HCT116 (cell line): ENCODE data around the gene SAA2. TPM values are rescaled to one million over a fixed set of nuclear protein-coding genes. Genes with fewer than 3 reads are reported as not detected.

Source experiments
- ATAC-seq: fragments of 200-7000 bp; cut with Tn5 transposase; 2 replicates; pipeline ENCODE4 v1.9.1; 2020; ENCODE audit warnings: mild to moderate bottlenecking, moderate library complexity
- BruUV-seq: library from RNA; stranded (reverse); fragments of 400-500 nt; replicated peaks from 2 replicates; lab custom pipeline; 2021; lab: Mats Ljungman, UMichigan
- CTCF ChIA-PET: fragments of 300-600 bp; sonication (Branson Sonifier 250); formaldehyde crosslinking; loops from one replicate; lab custom pipeline; 2021; ENCODE audit warnings: antibody characterized with exemption; lab: Charles Lee
- POLR2A ChIA-PET: fragments of 300-600, 350-600 bp; sonication (Branson Sonifier 250); formaldehyde crosslinking; loops from one replicate; lab custom pipeline; 2021; ENCODE audit warnings: antibody characterized with exemption; lab: Charles Lee
- RAD21 ChIA-PET, 2 experiments: fragments of 300-600 bp; sonication (Branson Sonifier 250); formaldehyde crosslinking; loops; one replicate each; lab custom pipeline; 2023; ENCODE audit warnings: low total read pairs in 2 of 2; ENCODE audit not compliant: uncharacterized antibody in 2 of 2, unreplicated experiment in 2 of 2, low non-redundant PET in 1 of 2; lab: Charles Lee
- DNase-seq: peaks from one replicate; pipeline ENCODE4 v3.0.0-alpha.2; 2010; ENCODE audit warnings: low read depth, low spot score
- H2AFZ ChIP-seq: fragments of 200-600 bp; shearing (Covaris generic), sonication (generic); 2 replicates; pipeline ENCODE4 v1.6.1; 2017; ENCODE audit warnings: low read depth, mixed run types, mixed read lengths, antibody characterized with exemption, low read length; ENCODE audit not compliant: poor library complexity, severe bottlenecking
- H3K27ac ChIP-seq: 2 replicates; pipeline ENCODE4 v1.5.1; 2012; ENCODE audit warnings: low read depth, low read length
- H3K27me3 ChIP-seq: fragments of 200-600 bp; sonication (generic); 2 replicates; pipeline ENCODE4 v1.6.1; 2016; ENCODE audit warnings: mixed run types, low read length, mixed read lengths; ENCODE audit not compliant: insufficient read depth
- H3K36me3 ChIP-seq, 2 experiments: fragments of 200-500 bp in 1 of 2; fragments of 200-600 bp in 1 of 2; sonication (Bioruptor generic) in 1 of 2; sonication (generic) in 1 of 2; 2 replicates each; pipeline versions ENCODE4 v1.5.1 to v1.6.1; 2014 to 2016; ENCODE audit warnings: low read length in 2 of 2, inconsistent platforms in 1 of 2, mixed read lengths in 1 of 2, mixed run types in 1 of 2; ENCODE audit not compliant: insufficient read depth in 2 of 2, control insufficient read depth in 1 of 2
- H3K4me1 ChIP-seq, 2 experiments: fragments of 200-600 bp in 1 of 2; sonication (generic) in 1 of 2; 2 replicates each; pipeline versions ENCODE4 v1.5.1 to v1.6.1; 2012 to 2017; ENCODE audit warnings: low read length in 2 of 2, inconsistent platforms in 1 of 2, mild to moderate bottlenecking in 1 of 2, mixed read lengths in 1 of 2, mixed run types in 1 of 2, moderate library complexity in 1 of 2; ENCODE audit not compliant: insufficient read depth in 2 of 2, control insufficient read depth in 1 of 2
- H3K4me2 ChIP-seq: fragments of 200-600 bp; sonication (generic); 2 replicates; pipeline ENCODE4 v1.6.1; 2017; ENCODE audit warnings: mixed run types, low read length, mixed read lengths
- H3K4me3 ChIP-seq, 2 experiments: fragments of 200-600 bp in 1 of 2; sonication (generic) in 1 of 2; replicated peaks in 1 of 2; 2 replicates each; pipeline ENCODE4 v1.5.1; 2011 to 2016; ENCODE audit warnings: low read length in 2 of 2, control low read depth in 1 of 2, low read depth in 1 of 2, mild to moderate bottlenecking in 1 of 2, mixed read lengths in 1 of 2, mixed run types in 1 of 2
- H3K79me2 ChIP-seq: fragments of 200-600 bp; sonication (generic); 2 replicates; pipeline ENCODE4 v1.6.1; 2017; ENCODE audit warnings: mild to moderate bottlenecking, mixed run types, low read length, moderate library complexity, mixed read lengths; ENCODE audit not compliant: insufficient read depth
- H3K9ac ChIP-seq: fragments of 200-600 bp; sonication (generic); 2 replicates; pipeline ENCODE4 v1.6.1; 2016; ENCODE audit warnings: low read length, mixed read lengths
- H3K9me2 ChIP-seq: fragments of 200-600 bp; sonication (generic), shearing (Covaris generic); 2 replicates; pipeline ENCODE4 v1.6.1; 2017; ENCODE audit warnings: mixed run types, mild to moderate bottlenecking, moderate library complexity; ENCODE audit not compliant: insufficient read depth
- H3K9me3 ChIP-seq, 2 experiments: fragments of 200-500 bp in 1 of 2; fragments of 200-600 bp in 1 of 2; sonication (Bioruptor generic) in 1 of 2; sonication (generic) in 1 of 2; 2 replicates each; pipeline ENCODE4 v1.6.1; 2014 to 2017; ENCODE audit warnings: low read length in 2 of 2, mixed read lengths in 2 of 2, inconsistent platforms in 1 of 2, low read depth in 1 of 2, mild to moderate bottlenecking in 1 of 2, mixed run types in 1 of 2, moderate library complexity in 1 of 2; ENCODE audit not compliant: control insufficient read depth in 1 of 2, insufficient read depth in 1 of 2
- H4K20me1 ChIP-seq: fragments of 200-600 bp; sonication (generic), shearing (Covaris generic); 2 replicates; pipeline ENCODE4 v1.6.1; 2017; ENCODE audit warnings: mixed run types, mild to moderate bottlenecking, moderate library complexity; ENCODE audit not compliant: insufficient read depth
- CBX3 ChIP-seq: IDR thresholded peaks from 2 replicates; pipeline ENCODE4 v1.6.1; 2012; ENCODE audit warnings: low read depth
- CEBPB ChIP-seq: IDR thresholded peaks from 2 replicates; pipeline ENCODE4 v1.6.1; 2012; ENCODE audit warnings: low read depth
- EGR1 ChIP-seq: IDR thresholded peaks from 2 replicates; pipeline ENCODE4 v1.6.1; 2012; ENCODE audit warnings: low read depth
- EZH2phosphoT487 ChIP-seq: fragments of 200-600 bp; IDR thresholded peaks from 2 replicates; pipeline ENCODE4 v1.6.1; 2018; ENCODE audit warnings: antibody characterized with exemption, borderline replicate concordance
- FOSL1 ChIP-seq: IDR thresholded peaks from 2 replicates; pipeline ENCODE4 v1.6.1; 2012; ENCODE audit warnings: low read depth
- RAD21 ChIP-seq: IDR thresholded peaks from 2 replicates; pipeline ENCODE4 v1.6.1; 2012; ENCODE audit warnings: low read depth, mild to moderate bottlenecking
- REST ChIP-seq: IDR thresholded peaks from 2 replicates; pipeline ENCODE4 v1.6.1; 2012; ENCODE audit warnings: low read depth
- SIN3A ChIP-seq: IDR thresholded peaks from 2 replicates; pipeline ENCODE4 v1.6.1; 2012; ENCODE audit warnings: low read depth
- SP1 ChIP-seq: IDR thresholded peaks from 2 replicates; pipeline ENCODE4 v1.6.1; 2012; ENCODE audit warnings: low read depth
- SRF ChIP-seq: IDR thresholded peaks from 2 replicates; pipeline ENCODE4 v1.6.1; 2012; ENCODE audit warnings: low read depth
- TCF7L2 ChIP-seq: IDR thresholded peaks from 2 replicates; pipeline ENCODE4 v1.7.0; 2011; ENCODE audit warnings: borderline replicate concordance, inconsistent platforms; ENCODE audit not compliant: insufficient read depth, insufficient read length; ENCODE audit errors: extremely low read depth
- YY1 ChIP-seq: IDR thresholded peaks from 2 replicates; pipeline ENCODE4 v1.6.1; 2011; ENCODE audit warnings: low read length, low read depth, moderate library complexity, mild to moderate bottlenecking; ENCODE audit not compliant: insufficient replicate concordance; ENCODE audit errors: extremely low read depth
- ZBTB33 ChIP-seq: IDR thresholded peaks from 2 replicates; pipeline ENCODE4 v1.6.1; 2011; ENCODE audit warnings: mild to moderate bottlenecking, low read length, moderate library complexity; ENCODE audit not compliant: insufficient replicate concordance; ENCODE audit errors: extremely low read depth
- ZNF274 ChIP-seq: fragments of 200-500 bp; sonication (Bioruptor generic); IDR thresholded peaks from 2 replicates; pipeline ENCODE4 v1.6.1; 2014; ENCODE audit warnings: mild to moderate bottlenecking, low read depth, low read length, inconsistent platforms
- intact Hi-C: fragments of 100-400 bp; cut with micrococcal nuclease; formaldehyde crosslinking; loops from 2 replicates; pipeline ENCODE4 v1.10.0; 2022
- total RNA-seq: library from RNA; stranded (reverse); gene quantifications from one replicate; pipeline ENCODE4 v1.2.1, GENCODE V29; 2021; ENCODE audit not compliant: unreplicated experiment
- TF ChIP-seq, protein P1 (sequence below): IDR thresholded peaks from 2 replicates; pipeline ENCODE4 v1.6.1; 2012
- TF ChIP-seq, protein P2 (sequence below), 3 experiments: fragments of 200-600 bp in 1 of 3; sonication (generic) in 1 of 3; IDR thresholded peaks in 2 of 3; conservative IDR thresholded peaks in 1 of 3; 2 replicates each; pipeline ENCODE4 v1.5.1; 2012 to 2017; ENCODE audit warnings: low read depth in 2 of 3, low read length in 2 of 3, antibody characterized with exemption in 1 of 3, borderline replicate concordance in 1 of 3, control low read depth in 1 of 3, mild to moderate bottlenecking in 1 of 3, mixed read lengths in 1 of 3, mixed run types in 1 of 3, moderate library complexity in 1 of 3; ENCODE audit not compliant: insufficient read depth in 1 of 3
- TF ChIP-seq, protein P3 (sequence below): IDR thresholded peaks from 2 replicates; pipeline ENCODE4 v1.6.1; 2012

SAA2 gene
- total RNA-seq, 1 experiment from 2014 or later = 5.2 TPM

GRCh38 chr11:18229501-18229900 lies 19.0 kb downstream of the SAA2 start:
- Histone ChIP-seq H2AFZ (no peak overlapping the region), H3K27ac (no peak overlapping the region), H3K9me2 (no peaks in the 10 kb centered on the region), H3K27me3 (no peaks in the 10 kb centered on the region), H3K4me2 (no peak overlapping the region), H3K79me2 (no peaks in the 10 kb centered on the region), H3K4me1 (no peaks in the 10 kb centered on the region), H4K20me1 (no peaks in the 10 kb centered on the region), H3K36me3 (no peaks in the 10 kb centered on the region), H3K4me3 (no peak overlapping the region), H3K9ac (no peak overlapping the region), H3K9me3 (no peaks in the 10 kb centered on the region)
- ATAC-seq = no peak
- no peak for DNase-seq
- POLR2A ChIA-PET = no interaction called here
- RAD21 ChIA-PET = no interaction called here
- intact Hi-C loops = no loop called here
- CTCF ChIA-PET = interaction anchor here (2.2 kb wide), 1 partner anchor 14 kb away, joined by 8 read pairs; no protein-coding TSS in a partner anchor
- no TSS peak for BruUV-seq
- TF ChIP-seq SIN3A = no peak
- TF ChIP-seq TCF7L2 = no peak
- TF ChIP-seq, protein P1, sequence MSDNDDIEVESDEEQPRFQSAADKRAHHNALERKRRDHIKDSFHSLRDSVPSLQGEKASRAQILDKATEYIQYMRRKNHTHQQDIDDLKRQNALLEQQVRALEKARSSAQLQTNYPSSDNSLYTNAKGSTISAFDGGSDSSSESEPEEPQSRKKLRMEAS = no peak
- no peak for TF ChIP-seq ZBTB33
- TF ChIP-seq CBX3 = no peak
- no peak for TF ChIP-seq EGR1
- no peak for TF ChIP-seq CEBPB
- TF ChIP-seq, protein P2, sequence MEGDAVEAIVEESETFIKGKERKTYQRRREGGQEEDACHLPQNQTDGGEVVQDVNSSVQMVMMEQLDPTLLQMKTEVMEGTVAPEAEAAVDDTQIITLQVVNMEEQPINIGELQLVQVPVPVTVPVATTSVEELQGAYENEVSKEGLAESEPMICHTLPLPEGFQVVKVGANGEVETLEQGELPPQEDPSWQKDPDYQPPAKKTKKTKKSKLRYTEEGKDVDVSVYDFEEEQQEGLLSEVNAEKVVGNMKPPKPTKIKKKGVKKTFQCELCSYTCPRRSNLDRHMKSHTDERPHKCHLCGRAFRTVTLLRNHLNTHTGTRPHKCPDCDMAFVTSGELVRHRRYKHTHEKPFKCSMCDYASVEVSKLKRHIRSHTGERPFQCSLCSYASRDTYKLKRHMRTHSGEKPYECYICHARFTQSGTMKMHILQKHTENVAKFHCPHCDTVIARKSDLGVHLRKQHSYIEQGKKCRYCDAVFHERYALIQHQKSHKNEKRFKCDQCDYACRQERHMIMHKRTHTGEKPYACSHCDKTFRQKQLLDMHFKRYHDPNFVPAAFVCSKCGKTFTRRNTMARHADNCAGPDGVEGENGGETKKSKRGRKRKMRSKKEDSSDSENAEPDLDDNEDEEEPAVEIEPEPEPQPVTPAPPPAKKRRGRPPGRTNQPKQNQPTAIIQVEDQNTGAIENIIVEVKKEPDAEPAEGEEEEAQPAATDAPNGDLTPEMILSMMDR (IDR thresholded peaks at IDR 0.05 in 2 of 3, conservative IDR thresholded peaks at IDR 0.05 in 1 of 3; ENCODE audit: borderline replicate concordance in 1 of 3, insufficient read depth in 1 of 3, low read depth in 2 of 3, low read length in 2 of 3) = no peak
- no peak for TF ChIP-seq REST
- TF ChIP-seq FOSL1 = no peak
- TF ChIP-seq, protein P3, sequence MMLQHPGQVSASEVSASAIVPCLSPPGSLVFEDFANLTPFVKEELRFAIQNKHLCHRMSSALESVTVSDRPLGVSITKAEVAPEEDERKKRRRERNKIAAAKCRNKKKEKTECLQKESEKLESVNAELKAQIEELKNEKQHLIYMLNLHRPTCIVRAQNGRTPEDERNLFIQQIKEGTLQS = no peak
- TF ChIP-seq SP1 = no peak
- TF ChIP-seq YY1 = no peak
- no peak for TF ChIP-seq EZH2phosphoT487
- TF ChIP-seq RAD21 = no peak
- TF ChIP-seq ZNF274 = no peak
- no peak for TF ChIP-seq SRF
